HG02610 (cell line): ENCODE data around the gene TOP1.

Experiments
- ATAC-seq: cut with Tn5 transposase; IDR thresholded peaks from one replicate; pipeline ENCODE4 v1.9.1; 2021; ENCODE audit warnings: mild to moderate bottlenecking, moderate library complexity; ENCODE audit not compliant: unreplicated experiment

Gene TOP1

GRCh38 chr20:41028359-41029149 is at the start of gene TOP1:
Gene TOP1, plus strand, starts transcription at chr20:41028822. Its CDS starts 246 bp downstream, at chr20:41029068.
- peak; percentile 96 for ATAC-seq

- no peak for ATAC-seq
Measured at GRCh38 chr20:40979247-40979646, 49.4 kb upstream of the TOP1 start.

GRCh38 chr20:40980106-40980827 is 48.4 kb upstream of the TOP1 start:
- peak; percentile 64 for ATAC-seq

- no peak for ATAC-seq
Measured at GRCh38 chr20:40980828-40981310, 47.8 kb upstream of the TOP1 start.

GRCh38 chr20:40982415-40983145 is 46.0 kb upstream of the TOP1 start:
- ATAC-seq, result peak; percentile 31

- ATAC-seq, result no peak
Measured at GRCh38 chr20:40983898-40984297, 44.7 kb upstream of the TOP1 start.

GRCh38 chr20:40984496-40984895 is 44.1 kb upstream of the TOP1 start:
- ATAC-seq, result no peak

GRCh38 chr20:40986774-40987173 is 41.8 kb upstream of the TOP1 start:
- no peak for ATAC-seq

- no peak for ATAC-seq
Measured at GRCh38 chr20:40990542-40991120, 38.0 kb upstream of the TOP1 start.

GRCh38 chr20:40991181-40991889 is 37.3 kb upstream of the TOP1 start:
- ATAC-seq, result peak; percentile 94

- ATAC-seq, result no peak
Measured at GRCh38 chr20:40992349-40993113, 36.1 kb upstream of the TOP1 start.

GRCh38 chr20:40993794-40994540 is 34.7 kb upstream of the TOP1 start:
- no peak for ATAC-seq

GRCh38 chr20:40996326-40996725 is 32.3 kb upstream of the TOP1 start:
- ATAC-seq, result no peak

GRCh38 chr20:40997116-40997515 is 31.5 kb upstream of the TOP1 start:
- ATAC-seq, result no peak

- no peak for ATAC-seq
Measured at GRCh38 chr20:40999841-41000240, 28.8 kb upstream of the TOP1 start.

GRCh38 chr20:41000628-41001027 is 28.0 kb upstream of the TOP1 start:
- ATAC-seq, result no peak

- ATAC-seq, result no peak
Measured at GRCh38 chr20:41001497-41001896, 27.1 kb upstream of the TOP1 start.

GRCh38 chr20:41002842-41003142 is 25.8 kb upstream of the TOP1 start:
- ATAC-seq, result no peak
